Esophagus muscularis mucosa (tissue), 4 donors: ENCODE data around the gene WDR62.

Source experiments
- EP300 ChIP-seq: sonication (generic); formaldehyde crosslinking; IDR thresholded peaks from one replicate; pipeline ENCODE4 v1.6.1; 2017; ENCODE audit warnings: antibody characterized with exemption
- POLR2A ChIP-seq: fragments of 450-650 bp; IDR thresholded peaks from one replicate; pipeline ENCODE4 v1.6.1; 2017; ENCODE audit warnings: antibody characterized with exemption, moderate library complexity, mild to moderate bottlenecking, low read depth
- POLR2AphosphoS5 ChIP-seq, 2 donors: sonication (generic); formaldehyde crosslinking; IDR thresholded peaks; one replicate each; pipeline ENCODE4 v1.6.1; 2017; ENCODE audit warnings: antibody characterized with exemption in 2 of 2
- TF ChIP-seq, protein P1 (sequence below), 3 experiments: fragments of 200-600 bp in 2 of 3; fragments of 450-650 bp in 1 of 3; sonication (generic) in 2 of 3; IDR thresholded peaks; one replicate each; pipeline ENCODE4 v1.5.1; 2017 to 2019; ENCODE audit warnings: antibody characterized with exemption in 3 of 3, mild to moderate bottlenecking in 2 of 3, moderate library complexity in 1 of 3

GRCh38 chr19:36139473-36140303, 85.0 kb downstream of the WDR62 start, which contains the start of gene CAPNS1:
- TF ChIP-seq, protein P1, sequence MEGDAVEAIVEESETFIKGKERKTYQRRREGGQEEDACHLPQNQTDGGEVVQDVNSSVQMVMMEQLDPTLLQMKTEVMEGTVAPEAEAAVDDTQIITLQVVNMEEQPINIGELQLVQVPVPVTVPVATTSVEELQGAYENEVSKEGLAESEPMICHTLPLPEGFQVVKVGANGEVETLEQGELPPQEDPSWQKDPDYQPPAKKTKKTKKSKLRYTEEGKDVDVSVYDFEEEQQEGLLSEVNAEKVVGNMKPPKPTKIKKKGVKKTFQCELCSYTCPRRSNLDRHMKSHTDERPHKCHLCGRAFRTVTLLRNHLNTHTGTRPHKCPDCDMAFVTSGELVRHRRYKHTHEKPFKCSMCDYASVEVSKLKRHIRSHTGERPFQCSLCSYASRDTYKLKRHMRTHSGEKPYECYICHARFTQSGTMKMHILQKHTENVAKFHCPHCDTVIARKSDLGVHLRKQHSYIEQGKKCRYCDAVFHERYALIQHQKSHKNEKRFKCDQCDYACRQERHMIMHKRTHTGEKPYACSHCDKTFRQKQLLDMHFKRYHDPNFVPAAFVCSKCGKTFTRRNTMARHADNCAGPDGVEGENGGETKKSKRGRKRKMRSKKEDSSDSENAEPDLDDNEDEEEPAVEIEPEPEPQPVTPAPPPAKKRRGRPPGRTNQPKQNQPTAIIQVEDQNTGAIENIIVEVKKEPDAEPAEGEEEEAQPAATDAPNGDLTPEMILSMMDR (IDR thresholded peaks at IDR 0.05), result peak in 2 of 3 experiments; percentile 5 to 24
- TF ChIP-seq POLR2AphosphoS5 (IDR thresholded peaks at IDR 0.05) (peak; percentile 98 to 99), POLR2A (peak; percentile 96), EP300 (no peak)
